Uterus (tissue), 4 donors: Measurements from ENCODE around the gene SKAP2. TPM values are rescaled to one million over a fixed set of nuclear protein-coding genes. Genes with fewer than 3 reads are reported as not detected.

Source experiments
- DNase-seq, 2 donors: peaks; one replicate each; pipeline ENCODE4 v3.0.0-alpha.2; 2019 to 2020
- H3K27ac ChIP-seq, 2 donors: fragments of 200-600 bp; sonication (generic); 1 replicate in 1 of 2; 2 replicates in 1 of 2; pipeline ENCODE4 v1.5.1; 2016 to 2018
- H3K27me3 ChIP-seq, 2 donors: fragments of 200-600 bp; sonication (generic); one replicate each; pipeline ENCODE4 v1.5.1; 2018 to 2019; ENCODE audit warnings: control low read depth in 1 of 2
- H3K36me3 ChIP-seq, 2 donors: fragments of 200-600 bp; sonication (generic); one replicate each; pipeline ENCODE4 v1.5.1; 2019; ENCODE audit warnings: control low read depth in 1 of 2
- H3K4me1 ChIP-seq, 2 donors: fragments of 200-600 bp; sonication (generic); one replicate each; pipeline ENCODE4 v1.5.1; 2018 to 2019; ENCODE audit warnings: control low read depth in 1 of 2
- H3K4me3 ChIP-seq, 2 donors: fragments of 200-600 bp; sonication (generic); 1 replicate in 1 of 2; 2 replicates in 1 of 2; pipeline ENCODE4 v1.5.1; 2018 to 2019; ENCODE audit warnings: mild to moderate bottlenecking in 1 of 2
- H3K9me3 ChIP-seq, 2 donors: fragments of 200-600 bp; sonication (generic); one replicate each; pipeline ENCODE4 v1.5.1; 2019; ENCODE audit warnings: control low read depth in 1 of 2
- POLR2A ChIP-seq, 2 donors: fragments of 450-650 bp; IDR thresholded peaks; one replicate each; pipeline ENCODE4 v1.6.1; 2016; ENCODE audit warnings: antibody characterized with exemption in 2 of 2, mild to moderate bottlenecking in 1 of 2, moderate library complexity in 1 of 2
- intact Hi-C: fragments of 100-400 bp; cut with DNase I; formaldehyde crosslinking; loops from one replicate; pipeline ENCODE4 v1.15.1; 2023; ENCODE audit warnings: low total_unique reads
- total RNA-seq, 4 donors: library from RNA; depleted of rRNA in 3 of 4; stranded (reverse); fragments of >200 nt in 3 of 4; gene quantifications; one replicate each; pipeline versions ENCODE4 v1.1.0 to v1.2.4, GENCODE V29; 2014 to 2023
- TF ChIP-seq, protein P1 (sequence below), 4 experiments: fragments of 200-600 bp in 2 of 4; fragments of 450-650 bp in 2 of 4; sonication (generic) in 2 of 4; IDR thresholded peaks; one replicate each; pipeline ENCODE4 v1.5.1; 2016 to 2019; ENCODE audit warnings: antibody characterized with exemption in 4 of 4, mild to moderate bottlenecking in 2 of 4, moderate library complexity in 1 of 4
- donor health status: DM: yes; HTN: yes; CAD: no.

SKAP2 gene
- total RNA-seq, 4 donors from 2014 or later = 3.3 to 50.6 (median 12.6) TPM

DNA sequence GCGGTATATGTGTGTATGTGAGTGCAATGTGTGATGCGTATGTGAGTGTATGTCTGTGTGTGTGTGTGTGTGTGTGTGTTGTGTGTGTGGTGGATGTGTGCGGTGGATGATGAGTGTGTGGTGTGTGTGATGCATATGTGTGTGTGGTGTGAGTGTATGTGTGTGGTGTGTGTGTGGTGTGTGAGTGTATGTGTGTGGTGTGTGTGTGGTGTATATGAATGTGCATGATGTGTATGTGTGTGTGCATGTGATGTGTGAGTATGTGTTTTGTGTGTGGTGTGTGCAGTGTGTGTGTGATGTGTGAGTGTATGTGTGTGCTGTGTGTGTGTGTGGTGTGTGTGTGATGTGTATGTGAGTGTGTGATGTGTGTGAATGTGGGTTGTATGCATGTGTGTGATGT lies 222.0 kb downstream of the SKAP2 start:
- no peak for DNase-seq
- no peaks in the 10 kb centered on the region for H3K9me3 ChIP-seq
- no peak for TF ChIP-seq POLR2A (IDR thresholded peaks at IDR 0.05)
- TF ChIP-seq, protein P1, sequence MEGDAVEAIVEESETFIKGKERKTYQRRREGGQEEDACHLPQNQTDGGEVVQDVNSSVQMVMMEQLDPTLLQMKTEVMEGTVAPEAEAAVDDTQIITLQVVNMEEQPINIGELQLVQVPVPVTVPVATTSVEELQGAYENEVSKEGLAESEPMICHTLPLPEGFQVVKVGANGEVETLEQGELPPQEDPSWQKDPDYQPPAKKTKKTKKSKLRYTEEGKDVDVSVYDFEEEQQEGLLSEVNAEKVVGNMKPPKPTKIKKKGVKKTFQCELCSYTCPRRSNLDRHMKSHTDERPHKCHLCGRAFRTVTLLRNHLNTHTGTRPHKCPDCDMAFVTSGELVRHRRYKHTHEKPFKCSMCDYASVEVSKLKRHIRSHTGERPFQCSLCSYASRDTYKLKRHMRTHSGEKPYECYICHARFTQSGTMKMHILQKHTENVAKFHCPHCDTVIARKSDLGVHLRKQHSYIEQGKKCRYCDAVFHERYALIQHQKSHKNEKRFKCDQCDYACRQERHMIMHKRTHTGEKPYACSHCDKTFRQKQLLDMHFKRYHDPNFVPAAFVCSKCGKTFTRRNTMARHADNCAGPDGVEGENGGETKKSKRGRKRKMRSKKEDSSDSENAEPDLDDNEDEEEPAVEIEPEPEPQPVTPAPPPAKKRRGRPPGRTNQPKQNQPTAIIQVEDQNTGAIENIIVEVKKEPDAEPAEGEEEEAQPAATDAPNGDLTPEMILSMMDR (IDR thresholded peaks at IDR 0.05) = no peak
- no peak overlapping the region for H3K27ac ChIP-seq
- intact Hi-C loops = no loop called here
- no peak overlapping the region for H3K4me3 ChIP-seq
- no peaks in the 10 kb centered on the region for H3K27me3 ChIP-seq
- H3K36me3 ChIP-seq = no peaks in the 10 kb centered on the region
- H3K4me1 ChIP-seq = no peaks in the 10 kb centered on the region

DNA sequence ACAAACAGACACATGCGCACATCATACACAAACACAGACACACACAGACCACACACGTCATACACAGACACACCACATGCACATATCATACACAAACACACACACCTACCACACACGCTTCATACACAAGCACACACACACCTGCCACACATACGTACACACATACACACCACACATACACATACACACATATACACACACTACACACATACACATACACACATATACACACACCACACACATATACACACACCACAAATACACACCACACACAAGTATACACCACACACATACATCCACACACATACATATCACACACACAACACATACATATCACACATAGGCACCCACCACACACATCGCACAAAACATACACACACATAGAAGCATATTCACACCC lies 224.7 kb downstream of the SKAP2 start:
- Histone ChIP-seq H3K9me3 (no peaks in the 10 kb centered on the region), H3K36me3 (no peaks in the 10 kb centered on the region), H3K27ac (no peak overlapping the region), H3K27me3 (no peaks in the 10 kb centered on the region), H3K4me1 (no peaks in the 10 kb centered on the region), H3K4me3 (no peak overlapping the region)
- intact Hi-C loops = no loop called here
- no peak for DNase-seq
- TF ChIP-seq, protein P1 (IDR thresholded peaks at IDR 0.05) = no peak
- TF ChIP-seq POLR2A (IDR thresholded peaks at IDR 0.05) = no peak

DNA sequence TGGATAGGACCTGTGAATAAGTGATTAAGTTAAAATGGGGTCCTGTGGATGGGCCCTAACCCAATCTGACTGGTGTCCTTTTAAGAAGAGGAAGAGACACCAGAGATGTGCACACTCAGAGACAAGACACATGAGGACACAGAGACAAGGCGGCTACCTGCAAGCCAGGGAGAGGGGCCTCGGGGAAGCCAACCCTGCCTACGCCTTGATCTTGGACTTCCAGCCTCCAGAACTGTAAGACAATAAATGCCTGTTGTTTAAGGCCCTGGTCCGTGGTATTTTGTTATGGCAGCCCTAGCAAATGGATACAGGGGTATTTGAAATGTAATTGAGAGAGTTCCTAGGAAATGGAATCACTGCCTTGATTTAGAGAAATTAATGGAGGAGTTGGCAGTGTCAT lies 225.3 kb downstream of the SKAP2 start:
- intact Hi-C loops = no loop called here
- no peak for DNase-seq
- H3K27ac ChIP-seq = no peak overlapping the region
- no peaks in the 10 kb centered on the region for H3K27me3 ChIP-seq
- no peaks in the 10 kb centered on the region for H3K36me3 ChIP-seq
- no peaks in the 10 kb centered on the region for H3K9me3 ChIP-seq
- no peaks in the 10 kb centered on the region for H3K4me1 ChIP-seq
- H3K4me3 ChIP-seq = no peak overlapping the region
- TF ChIP-seq POLR2A (IDR thresholded peaks at IDR 0.05) = no peak
- TF ChIP-seq, protein P1 (IDR thresholded peaks at IDR 0.05) = no peak

DNA sequence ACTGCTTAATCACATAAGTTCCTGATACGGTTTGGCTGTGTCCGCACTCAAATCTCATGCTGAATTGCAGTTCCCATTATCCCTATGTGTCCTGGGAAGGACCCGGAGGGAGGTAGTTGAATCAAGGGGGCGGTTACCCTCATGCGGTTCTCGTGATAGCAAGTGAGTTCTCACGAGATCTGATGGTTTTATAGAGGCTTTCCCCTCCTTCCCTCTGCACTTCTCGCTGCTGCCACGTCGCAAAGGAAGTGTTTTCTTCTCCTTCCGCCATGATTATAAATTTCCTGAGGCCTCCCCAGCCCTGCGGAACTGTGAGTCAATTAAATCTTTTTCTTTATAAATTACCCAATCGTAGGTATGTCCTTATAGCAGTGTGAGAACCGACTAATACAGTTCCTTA lies 226.2 kb downstream of the SKAP2 start:
- DNase-seq = no peak
- TF ChIP-seq, protein P1 (IDR thresholded peaks at IDR 0.05) = no peak
- Histone ChIP-seq H3K36me3 (no peaks in the 10 kb centered on the region), H3K9me3 (no peaks in the 10 kb centered on the region), H3K27me3 (no peaks in the 10 kb centered on the region), H3K4me3 (no peak overlapping the region), H3K4me1 (no peaks in the 10 kb centered on the region), H3K27ac (no peak overlapping the region)
- intact Hi-C loops = no loop called here

DNA sequence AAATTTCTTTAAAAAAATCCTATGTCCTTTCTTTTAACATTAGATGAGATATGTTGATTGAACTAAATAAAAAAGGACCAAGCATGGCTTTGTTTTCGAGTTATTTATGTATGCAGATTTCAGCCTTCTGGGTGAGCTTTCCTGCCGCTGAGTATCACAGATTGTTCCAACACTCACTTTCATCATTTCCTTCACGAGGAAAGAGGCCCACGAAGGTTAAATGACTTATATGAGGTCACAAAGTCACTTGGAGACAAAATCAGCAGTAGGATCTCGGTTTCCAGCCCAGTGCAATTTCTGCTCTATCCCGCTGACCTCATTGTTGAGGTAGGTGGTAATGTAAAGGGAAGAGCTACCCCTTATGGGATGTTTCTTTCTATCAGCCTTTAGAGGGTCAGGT lies 226.8 kb downstream of the SKAP2 start:
- no peak for TF ChIP-seq POLR2A (IDR thresholded peaks at IDR 0.05)
- TF ChIP-seq, protein P1 (IDR thresholded peaks at IDR 0.05) = no peak
- H3K27me3 ChIP-seq = no peaks in the 10 kb centered on the region
- no peak overlapping the region for H3K4me3 ChIP-seq
- no peaks in the 10 kb centered on the region for H3K36me3 ChIP-seq
- no peaks in the 10 kb centered on the region for H3K4me1 ChIP-seq
- intact Hi-C loops = no loop called here
- no peak overlapping the region for H3K27ac ChIP-seq
- no peak for DNase-seq
- H3K9me3 ChIP-seq = no peaks in the 10 kb centered on the region
